ENCODE results near the gene RPL23.
A peak's percentile ranks its signal among the peaks of the same experiment; 100 is the strongest.

Gene RPL23

DNA sequence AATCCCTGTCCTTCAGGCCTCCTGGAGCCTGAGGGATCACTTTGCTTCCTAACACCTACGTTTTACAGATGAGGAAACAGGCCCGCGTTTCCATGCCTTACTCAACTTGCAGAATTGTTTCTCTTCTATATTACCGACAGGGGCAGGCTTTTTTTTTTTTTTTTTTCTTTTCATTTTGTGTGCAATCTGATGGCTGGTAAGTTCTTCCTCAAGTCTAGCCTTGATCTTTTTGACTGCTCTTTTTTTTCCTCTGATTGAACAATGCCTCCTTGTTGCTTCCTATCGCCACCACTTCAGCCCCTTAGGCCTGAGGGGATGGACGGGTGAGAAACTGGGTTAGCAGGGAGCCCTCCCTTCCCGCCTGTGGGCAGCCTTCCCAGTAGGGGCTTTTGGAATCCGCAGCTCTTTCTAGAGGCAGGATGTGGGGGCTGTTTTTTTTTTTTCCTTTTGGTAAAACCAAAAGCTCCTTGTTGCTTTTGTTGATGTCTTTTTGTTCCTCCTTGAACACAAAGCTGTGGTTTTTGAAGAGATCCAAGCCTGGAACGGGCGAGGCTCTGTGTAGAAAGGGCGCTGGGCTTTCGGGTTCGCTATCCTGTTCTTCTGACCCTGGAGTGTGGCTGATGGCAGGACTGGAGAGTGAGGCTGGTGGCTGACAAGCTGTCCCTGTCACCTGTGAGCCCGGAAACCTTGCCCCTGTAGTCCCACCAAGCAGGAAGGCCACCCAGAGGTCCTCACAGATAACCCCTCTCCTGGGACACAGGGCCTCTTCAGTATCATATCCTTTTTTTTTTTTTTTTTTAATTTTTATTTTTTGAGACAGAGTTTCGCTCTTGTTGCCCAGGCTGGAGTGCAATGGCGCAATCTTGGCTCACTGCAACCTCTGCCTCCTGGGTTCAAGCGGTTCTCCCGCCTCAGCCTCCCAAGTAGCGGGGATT is 30.3 kb upstream of the RPL23 start:
- Histone ChIP-seq H3K36me3 (ENCODE audit: control insufficient read depth in 1 of 2, insufficient read depth in 2 of 2, low read length in 2 of 2) (peaks cover 17 to 25% of the 10 kb centered on the region in 2 donors), H3K27me3 (ENCODE audit: low read depth, low read length) (no peaks in the 10 kb centered on the region), H3K4me1 (ENCODE audit: control insufficient read depth in 1 of 2, insufficient read depth in 2 of 2, low read length in 2 of 2) (peaks cover 49 to 79% of the 10 kb centered on the region in 2 donors), H3K9me3 (ENCODE audit: control insufficient read depth in 1 of 2, low read length in 2 of 2) (no peaks in the 10 kb centered on the region), H3K27ac (ENCODE audit: low read length) (no peak overlapping the region), H3K4me3 (ENCODE audit: low read depth in 1 of 2, low read length in 2 of 2) (no peak overlapping the region)

DNA sequence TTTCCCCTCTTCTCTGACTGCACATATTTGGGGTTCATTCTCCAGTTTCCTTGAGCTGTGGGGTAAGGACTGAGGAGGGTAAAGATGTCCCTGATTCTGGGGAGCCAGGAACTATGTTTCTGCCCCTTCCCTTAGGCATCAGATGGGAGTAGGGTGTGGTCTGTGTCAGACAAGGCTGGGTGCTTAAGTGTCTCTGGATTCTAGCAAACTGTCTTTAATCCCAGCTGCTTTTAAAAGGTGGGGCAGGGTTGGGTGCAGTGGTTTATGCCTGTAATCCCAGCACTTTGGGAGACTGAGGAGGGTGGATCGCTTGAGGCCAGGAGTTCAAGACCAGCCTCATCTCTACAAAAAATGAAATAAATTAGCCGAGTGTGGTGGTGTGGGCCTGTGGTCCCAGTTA is 29.3 kb upstream of the RPL23 start:
- Histone ChIP-seq H3K9me3 (ENCODE audit: control insufficient read depth in 1 of 2, low read length in 2 of 2) (no peaks in the 10 kb centered on the region), H3K4me1 (ENCODE audit: control insufficient read depth in 1 of 2, insufficient read depth in 2 of 2, low read length in 2 of 2) (peaks cover 49 to 82% of the 10 kb centered on the region in 2 donors), H3K4me3 (ENCODE audit: low read depth in 1 of 2, low read length in 2 of 2) (no peak overlapping the region), H3K36me3 (ENCODE audit: control insufficient read depth in 1 of 2, insufficient read depth in 2 of 2, low read length in 2 of 2) (peaks cover 25 to 30% of the 10 kb centered on the region in 2 donors), H3K27ac (ENCODE audit: low read length) (peak overlapping the region; percentile 6), H3K27me3 (ENCODE audit: low read depth, low read length) (no peaks in the 10 kb centered on the region)

DNA sequence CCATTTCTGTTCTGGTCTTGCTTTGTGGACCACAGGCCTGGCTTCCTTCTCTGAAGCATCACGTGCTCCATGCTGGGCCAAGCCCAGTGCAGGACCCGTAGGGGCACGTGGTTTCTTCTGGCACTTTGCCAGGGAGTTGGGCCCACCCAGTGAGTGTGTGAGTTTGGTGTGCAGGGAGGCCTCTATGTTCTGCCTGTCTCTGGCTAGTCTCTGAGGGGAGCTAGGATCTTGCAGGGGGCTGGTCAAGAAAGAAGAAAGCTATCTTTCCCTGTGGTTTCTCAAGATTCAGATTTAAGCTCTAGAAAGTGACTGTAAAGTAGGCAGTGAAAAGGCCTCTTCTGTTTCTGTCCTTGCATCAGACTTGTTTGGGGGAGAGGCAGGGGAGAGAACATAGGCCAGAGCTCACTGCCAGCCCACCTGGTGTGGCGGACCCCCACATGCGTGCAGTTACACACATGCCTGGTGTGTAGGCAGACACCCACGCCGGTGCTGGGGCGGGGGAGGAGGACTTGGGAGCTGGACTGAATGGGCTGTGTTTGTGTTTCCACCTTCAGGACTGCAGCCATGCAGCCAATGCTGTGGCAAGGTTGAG is 28.2 kb upstream of the RPL23 start:
- peaks cover 20 to 25% of the 10 kb centered on the region in 2 donors for H3K36me3 ChIP-seq (ENCODE audit: control insufficient read depth in 1 of 2, insufficient read depth in 2 of 2, low read length in 2 of 2)

DNA sequence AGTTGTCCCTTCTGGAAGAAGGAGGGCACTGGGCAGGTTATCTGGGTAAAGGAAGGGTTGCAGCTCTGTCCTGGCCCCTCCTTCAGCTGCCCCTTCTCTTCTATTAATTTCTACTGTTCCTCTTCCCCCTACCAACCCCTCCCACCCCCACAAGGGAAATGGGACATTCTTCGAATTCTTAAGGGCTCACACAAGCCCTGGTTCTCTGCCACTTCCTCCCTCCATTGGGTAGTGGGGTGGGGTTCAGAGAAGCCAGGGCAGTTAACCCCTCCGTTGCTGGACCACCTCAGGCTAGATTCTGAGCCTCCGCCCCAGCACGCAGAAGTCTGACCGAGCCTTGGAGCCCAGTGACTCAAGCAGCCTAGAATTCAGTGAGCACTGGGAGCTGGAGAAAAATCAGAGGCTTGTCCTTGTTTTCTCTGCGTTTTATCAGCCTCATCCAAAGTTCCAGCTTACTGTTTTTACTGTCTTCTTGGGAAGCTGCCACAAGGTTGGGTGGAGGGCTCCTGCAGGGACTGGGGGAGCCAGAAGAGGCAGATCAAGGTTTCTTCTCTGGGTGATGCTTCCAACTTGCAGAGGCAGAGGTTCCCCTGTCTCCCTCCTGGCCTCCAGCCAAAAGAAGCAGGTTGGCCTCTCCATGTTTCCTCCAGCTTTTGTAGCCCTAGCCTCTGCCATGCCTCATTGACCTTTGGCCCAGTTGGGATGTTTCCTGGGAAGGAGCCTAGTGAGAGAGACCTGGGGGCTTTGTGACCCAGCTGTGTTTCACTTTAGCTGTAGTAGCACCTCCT is 26.6 kb upstream of the RPL23 start:
- Histone ChIP-seq H3K4me3 (ENCODE audit: low read depth in 1 of 2, low read length in 2 of 2) (peak overlapping the region; percentile 15 to 26), H3K9me3 (ENCODE audit: control insufficient read depth in 1 of 2, low read length in 2 of 2) (no peaks in the 10 kb centered on the region), H3K4me1 (ENCODE audit: control insufficient read depth in 1 of 2, insufficient read depth in 2 of 2, low read length in 2 of 2) (peaks cover 40 to 77% of the 10 kb centered on the region in 2 donors), H3K27me3 (ENCODE audit: low read depth, low read length) (no peaks in the 10 kb centered on the region), H3K27ac (ENCODE audit: low read length) (peak overlapping the region; percentile 60), H3K36me3 (ENCODE audit: control insufficient read depth in 1 of 2, insufficient read depth in 2 of 2, low read length in 2 of 2) (peaks cover 15 to 25% of the 10 kb centered on the region in 2 donors)

More for the DNA sequence above, 28.2 kb upstream of the RPL23 start:
- Histone ChIP-seq H3K4me3 (ENCODE audit: low read depth in 1 of 2, low read length in 2 of 2) (peak overlapping the region in 1 of 2 donors; percentile 26), H3K4me1 (ENCODE audit: control insufficient read depth in 1 of 2, insufficient read depth in 2 of 2, low read length in 2 of 2) (peaks cover 49 to 85% of the 10 kb centered on the region in 2 donors), H3K27me3 (ENCODE audit: low read depth, low read length) (no peaks in the 10 kb centered on the region), H3K27ac (ENCODE audit: low read length) (peak overlapping the region; percentile 14), H3K9me3 (ENCODE audit: control insufficient read depth in 1 of 2, low read length in 2 of 2) (no peaks in the 10 kb centered on the region)

DNA sequence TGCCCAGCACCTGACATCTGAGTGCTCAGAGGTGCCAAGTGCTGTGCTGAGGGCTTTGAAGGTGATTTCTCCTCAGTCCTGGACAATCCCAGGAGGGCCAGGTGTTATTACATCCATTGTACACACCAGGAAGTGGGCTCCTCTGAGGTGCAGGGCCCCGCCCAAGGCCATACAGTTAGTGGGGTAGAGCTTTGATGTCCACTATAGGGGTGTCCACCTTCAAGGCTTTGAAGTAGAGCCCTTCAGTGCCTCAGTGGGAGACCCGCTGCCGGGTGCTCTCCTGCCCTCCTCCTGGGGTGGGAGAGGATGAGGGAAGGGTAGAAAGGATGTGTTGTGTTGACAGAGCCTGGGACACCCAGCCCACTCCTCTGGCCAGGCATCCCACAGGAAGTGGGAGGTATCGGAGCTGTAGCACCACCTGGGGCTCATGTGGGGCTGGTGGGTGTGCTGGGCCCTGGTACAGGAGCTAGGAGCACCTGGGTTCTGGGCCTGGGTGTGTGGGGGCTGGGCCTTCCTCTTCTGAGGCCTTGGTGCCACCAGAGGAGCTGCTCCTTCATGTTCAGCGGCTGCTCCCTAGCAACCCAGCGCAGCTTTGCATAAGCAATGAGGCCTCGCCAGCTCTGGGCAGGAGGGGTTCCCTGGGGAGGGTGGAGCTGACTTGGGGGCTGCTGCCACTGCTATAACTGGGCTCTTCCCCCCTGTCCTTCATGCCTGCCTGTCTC is 23.8 kb upstream of the RPL23 start:
- H3K9me3 ChIP-seq (ENCODE audit: control insufficient read depth in 1 of 2, low read length in 2 of 2) = no peaks in the 10 kb centered on the region
- peaks cover 50 to 81% of the 10 kb centered on the region in 2 donors for H3K4me1 ChIP-seq (ENCODE audit: control insufficient read depth in 1 of 2, insufficient read depth in 2 of 2, low read length in 2 of 2)
- H3K36me3 ChIP-seq (ENCODE audit: control insufficient read depth in 1 of 2, insufficient read depth in 2 of 2, low read length in 2 of 2) = peaks cover 10 to 25% of the 10 kb centered on the region in 2 donors
- no peak overlapping the region for H3K4me3 ChIP-seq (ENCODE audit: low read depth in 1 of 2, low read length in 2 of 2)
- H3K27me3 ChIP-seq (ENCODE audit: low read depth, low read length) = no peaks in the 10 kb centered on the region
- H3K27ac ChIP-seq (ENCODE audit: low read length) = no peak overlapping the region

DNA sequence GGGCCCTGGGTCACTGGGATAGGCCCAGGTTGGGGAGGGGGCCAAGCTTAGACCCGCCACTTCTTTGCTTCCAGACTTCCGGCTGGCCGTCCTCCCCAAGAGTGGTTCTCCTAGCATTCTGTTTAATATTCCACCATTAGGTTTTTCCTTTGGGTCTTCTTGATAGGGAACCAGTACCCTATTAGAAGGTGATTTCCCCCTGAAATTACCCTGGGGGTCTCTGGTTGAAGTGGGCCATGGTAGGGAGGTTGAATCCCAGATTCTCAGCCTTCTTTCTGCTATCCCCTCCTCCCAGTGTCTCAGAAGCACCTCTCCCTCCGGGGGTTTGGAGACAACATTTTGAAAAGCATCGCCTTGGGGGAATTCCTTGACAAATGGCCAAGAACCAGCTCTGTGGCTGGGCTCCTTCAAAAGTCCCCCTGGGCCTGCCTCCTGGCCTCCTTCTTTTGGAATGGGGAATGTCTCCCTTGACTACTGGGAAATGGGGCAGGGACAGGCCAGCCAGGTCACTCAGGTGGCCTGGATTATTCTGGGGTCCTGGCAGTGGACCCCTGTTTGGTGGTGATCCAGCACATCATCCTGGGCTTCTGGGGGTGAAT is 22.1 kb upstream of the RPL23 start:
- H3K4me3 ChIP-seq (ENCODE audit: low read depth in 1 of 2, low read length in 2 of 2) = no peak overlapping the region
- H3K27ac ChIP-seq (ENCODE audit: low read length) = no peak overlapping the region
- peaks cover 47 to 74% of the 10 kb centered on the region in 2 donors for H3K4me1 ChIP-seq (ENCODE audit: control insufficient read depth in 1 of 2, insufficient read depth in 2 of 2, low read length in 2 of 2)

DNA sequence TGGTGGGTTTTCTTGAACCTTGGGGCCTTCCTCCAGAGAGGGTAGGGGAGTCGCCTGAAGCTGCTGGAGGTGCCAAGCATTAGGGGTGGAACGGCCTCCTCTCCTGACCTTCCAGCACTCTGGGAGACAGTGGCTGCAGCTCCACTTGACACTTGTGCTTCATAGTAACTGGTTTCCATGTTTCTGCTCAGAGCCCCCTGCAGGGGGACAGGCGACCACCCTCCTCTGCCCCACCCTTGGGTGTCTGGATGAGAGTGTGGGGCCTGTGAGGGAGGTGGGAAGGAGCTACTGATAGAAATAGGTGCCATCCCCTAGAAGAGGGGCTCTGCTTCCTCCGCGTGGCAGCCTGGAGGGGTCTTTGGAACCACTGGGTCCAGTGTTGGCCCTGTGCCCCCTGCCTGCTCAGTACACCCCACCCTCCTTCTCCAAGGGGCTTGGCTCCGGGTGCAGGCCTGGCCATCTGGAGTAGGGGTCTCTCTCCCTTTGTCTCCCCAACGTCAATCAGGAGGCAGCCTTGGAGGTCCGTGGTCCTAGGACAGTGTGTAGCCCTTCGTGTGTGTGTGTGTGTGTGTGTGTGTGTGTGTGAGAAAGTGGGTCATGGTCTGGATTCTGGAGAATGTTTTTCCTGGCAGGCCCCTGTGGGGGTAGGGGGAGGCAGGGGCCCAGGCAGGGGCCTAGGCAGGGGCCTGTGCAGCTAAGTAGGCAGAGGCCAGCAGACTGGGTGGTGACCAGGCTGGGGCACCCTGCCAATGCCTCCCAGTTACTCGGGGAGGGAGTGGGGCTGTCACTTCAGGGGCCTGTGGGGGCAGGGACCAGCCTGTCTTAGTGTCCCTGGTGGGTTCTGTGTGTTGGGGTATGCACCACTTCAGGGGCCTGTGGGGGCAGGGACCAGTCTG is 21.2 kb upstream of the RPL23 start:
- Histone ChIP-seq H3K4me3 (ENCODE audit: low read depth in 1 of 2, low read length in 2 of 2) (peak overlapping the region in 1 of 2 donors; percentile 16), H3K4me1 (ENCODE audit: control insufficient read depth in 1 of 2, insufficient read depth in 2 of 2, low read length in 2 of 2) (peaks cover 39 to 66% of the 10 kb centered on the region in 2 donors), H3K9me3 (ENCODE audit: control insufficient read depth in 1 of 2, low read length in 2 of 2) (no peaks in the 10 kb centered on the region), H3K36me3 (ENCODE audit: control insufficient read depth in 1 of 2, insufficient read depth in 2 of 2, low read length in 2 of 2) (peaks cover 10 to 16% of the 10 kb centered on the region in 2 donors), H3K27me3 (ENCODE audit: low read depth, low read length) (no peaks in the 10 kb centered on the region), H3K27ac (ENCODE audit: low read length) (peak overlapping the region; percentile 39)

More for the DNA sequence above, 22.1 kb upstream of the RPL23 start:
- peaks cover 10 to 14% of the 10 kb centered on the region in 2 donors for H3K36me3 ChIP-seq (ENCODE audit: control insufficient read depth in 1 of 2, insufficient read depth in 2 of 2, low read length in 2 of 2)
- no peaks in the 10 kb centered on the region for H3K9me3 ChIP-seq (ENCODE audit: control insufficient read depth in 1 of 2, low read length in 2 of 2)
- H3K27me3 ChIP-seq (ENCODE audit: low read depth, low read length) = no peaks in the 10 kb centered on the region

DNA sequence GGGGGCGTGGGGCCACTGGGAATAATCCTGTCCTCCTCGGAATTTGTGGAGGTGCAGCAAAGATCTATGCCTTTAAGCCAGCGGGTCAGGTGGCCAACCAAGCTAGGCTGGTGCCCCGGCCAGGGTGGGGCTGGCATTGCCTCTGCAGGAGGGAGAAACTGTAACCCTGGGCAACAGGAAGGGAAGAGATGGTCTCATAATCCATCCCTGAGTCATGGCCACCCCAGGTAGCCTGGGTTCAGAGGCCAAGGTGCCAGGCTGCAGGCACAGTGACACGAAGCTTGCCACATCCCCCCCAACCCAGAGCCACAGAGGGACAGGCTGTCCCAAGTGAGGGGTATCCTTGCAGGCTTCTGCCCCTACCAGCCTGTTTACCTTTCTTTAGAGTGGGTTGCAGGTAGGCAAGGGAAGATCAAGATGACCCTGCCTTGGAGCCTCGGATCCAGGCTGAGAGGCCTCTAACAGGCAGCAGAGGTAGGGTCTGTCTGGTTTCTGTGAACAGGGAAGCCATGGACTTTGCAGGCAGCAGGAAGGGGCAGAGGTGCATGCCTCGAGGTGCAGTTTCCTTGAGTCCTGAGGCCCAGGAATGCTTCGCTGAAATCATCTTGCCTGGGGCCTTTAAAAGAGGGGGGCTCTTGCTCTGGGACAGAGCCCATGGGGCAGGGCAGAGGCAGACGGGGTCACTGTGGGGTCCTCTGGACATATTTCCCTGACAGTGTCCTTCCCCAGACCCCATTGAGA is 20.3 kb upstream of the RPL23 start:
- H3K9me3 ChIP-seq (ENCODE audit: control insufficient read depth in 1 of 2, low read length in 2 of 2) = no peaks in the 10 kb centered on the region
- H3K4me3 ChIP-seq (ENCODE audit: low read depth in 1 of 2, low read length in 2 of 2) = peak overlapping the region in 1 of 2 donors; percentile 4
- H3K27ac ChIP-seq (ENCODE audit: low read length) = peak overlapping the region; percentile 39
- no peaks in the 10 kb centered on the region for H3K27me3 ChIP-seq (ENCODE audit: low read depth, low read length)
- peaks cover 10 to 16% of the 10 kb centered on the region in 2 donors for H3K36me3 ChIP-seq (ENCODE audit: control insufficient read depth in 1 of 2, insufficient read depth in 2 of 2, low read length in 2 of 2)
- H3K4me1 ChIP-seq (ENCODE audit: control insufficient read depth in 1 of 2, insufficient read depth in 2 of 2, low read length in 2 of 2) = peaks cover 36 to 59% of the 10 kb centered on the region in 2 donors

DNA sequence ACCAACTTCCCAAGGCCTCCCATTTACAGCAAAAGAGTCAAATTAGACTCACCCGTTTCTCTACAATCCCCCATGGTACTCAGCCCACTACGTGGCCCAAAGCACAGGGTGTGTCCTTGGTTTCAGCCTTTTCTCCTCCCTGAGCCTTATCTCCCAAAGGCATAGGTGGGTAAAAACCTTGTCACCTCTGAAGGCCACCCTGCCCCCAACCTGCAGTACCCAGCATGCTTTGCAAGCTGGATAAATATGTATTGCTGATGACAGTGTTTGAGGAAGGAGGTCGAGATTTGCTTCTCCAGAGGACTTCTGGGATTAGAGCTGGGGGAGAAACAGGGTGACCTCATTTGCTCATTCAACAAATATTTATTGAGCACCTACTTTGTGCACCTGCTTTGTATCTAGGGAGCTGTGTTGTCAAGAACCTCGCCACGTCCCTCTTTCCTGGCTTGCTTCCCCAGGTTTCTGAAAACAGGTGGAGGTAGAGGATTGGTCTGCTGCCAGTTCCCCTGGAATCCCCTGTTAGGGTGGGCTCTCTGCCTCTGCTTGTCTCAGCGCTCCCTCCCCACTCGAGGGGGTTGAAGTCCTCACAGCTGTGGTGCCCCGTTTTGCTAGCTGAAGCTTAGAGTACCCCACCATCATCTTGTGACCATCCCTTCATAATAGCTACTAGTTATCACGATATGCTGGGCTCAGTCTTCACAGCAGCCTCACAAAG is 19.3 kb upstream of the RPL23 start:
- H3K4me1 ChIP-seq (ENCODE audit: control insufficient read depth in 1 of 2, insufficient read depth in 2 of 2, low read length in 2 of 2) = peaks cover 43 to 64% of the 10 kb centered on the region in 2 donors
- H3K4me3 ChIP-seq (ENCODE audit: low read depth in 1 of 2, low read length in 2 of 2) = peak overlapping the region; percentile 90 to 100
- H3K36me3 ChIP-seq (ENCODE audit: control insufficient read depth in 1 of 2, insufficient read depth in 2 of 2, low read length in 2 of 2) = peaks cover 1 to 6% of the 10 kb centered on the region in 2 donors
- H3K27me3 ChIP-seq (ENCODE audit: low read depth, low read length) = no peaks in the 10 kb centered on the region
- peak overlapping the region; percentile 91 for H3K27ac ChIP-seq (ENCODE audit: low read length)
- no peaks in the 10 kb centered on the region for H3K9me3 ChIP-seq (ENCODE audit: control insufficient read depth in 1 of 2, low read length in 2 of 2)
